ENCODE measurements around the gene SLC25A42.

SLC25A42 gene

DNA sequence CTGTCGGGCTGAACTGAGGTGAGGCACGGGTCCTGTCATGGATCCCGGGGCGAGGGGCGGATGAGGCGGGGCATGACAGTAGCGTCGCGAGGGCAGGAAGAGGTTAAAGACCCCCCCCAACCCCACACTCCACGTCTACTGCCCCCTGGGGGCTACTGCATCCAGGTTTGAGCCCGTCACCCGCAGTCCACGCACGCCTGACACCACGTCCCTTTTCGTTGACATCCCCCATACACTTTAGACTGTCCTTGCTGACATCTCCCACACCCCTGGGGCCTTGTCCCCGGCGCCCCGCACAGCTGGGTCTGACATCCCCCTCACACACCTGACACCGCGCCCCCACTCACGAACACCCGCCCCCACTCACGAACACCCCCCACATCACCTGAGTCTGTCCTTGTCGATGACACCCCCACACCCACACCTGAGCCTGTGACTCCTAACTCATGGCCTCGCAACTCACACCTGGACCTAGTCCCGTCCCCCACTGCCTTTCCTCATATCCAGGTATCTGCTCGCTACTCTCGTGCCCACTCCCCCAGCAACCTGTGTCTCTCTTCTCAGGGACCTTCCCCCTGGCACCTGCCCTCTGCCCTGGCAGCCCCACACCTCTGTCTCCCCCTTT lies 416 bp downstream of the SLC25A42 start:
- DNase-seq (ENCODE audit: low read depth, low spot score), result peak; percentile 61
- peak overlapping the region; percentile 82 for H3K4me3 ChIP-seq (ENCODE audit: low read length)

GRCh38 chr19:19064811-19065745 lies 1.3 kb downstream of the SLC25A42 start:
- DNase-seq (ENCODE audit: low read depth, low spot score), result peak; percentile 42
- peak overlapping the region; percentile 82 for H3K4me3 ChIP-seq (ENCODE audit: low read length)

GRCh38 chr19:19067276-19068072 lies 3.7 kb downstream of the SLC25A42 start:
- no peak for DNase-seq (ENCODE audit: low read depth, low spot score)
- no peak overlapping the region for H3K4me3 ChIP-seq (ENCODE audit: low read length)

GRCh38 chr19:19068659-19069654 lies 5.2 kb downstream of the SLC25A42 start:
- no peak for DNase-seq (ENCODE audit: low read depth, low spot score)
- no peak overlapping the region for H3K4me3 ChIP-seq (ENCODE audit: low read length)

GRCh38 chr19:19071897-19072296 lies 8.1 kb downstream of the SLC25A42 start:
- H3K4me3 ChIP-seq (ENCODE audit: low read length), result no peak overlapping the region
- DNase-seq (ENCODE audit: low read depth, low spot score), result no peak

- DNase-seq (ENCODE audit: low read depth, low spot score), result peak; percentile 35
- peak overlapping the region; percentile 5; the same call in 1 of the 2 replicates for H3K4me3 ChIP-seq (ENCODE audit: low read length)
These were observed 10.5 kb downstream of the SLC25A42 start for GRCh38 chr19:19074196-19074882.

- no peak overlapping the region for H3K4me3 ChIP-seq (ENCODE audit: low read length)
- no peak for DNase-seq (ENCODE audit: low read depth, low spot score)
These were observed 11.3 kb downstream of the SLC25A42 start for GRCh38 chr19:19075126-19075525.

DNA sequence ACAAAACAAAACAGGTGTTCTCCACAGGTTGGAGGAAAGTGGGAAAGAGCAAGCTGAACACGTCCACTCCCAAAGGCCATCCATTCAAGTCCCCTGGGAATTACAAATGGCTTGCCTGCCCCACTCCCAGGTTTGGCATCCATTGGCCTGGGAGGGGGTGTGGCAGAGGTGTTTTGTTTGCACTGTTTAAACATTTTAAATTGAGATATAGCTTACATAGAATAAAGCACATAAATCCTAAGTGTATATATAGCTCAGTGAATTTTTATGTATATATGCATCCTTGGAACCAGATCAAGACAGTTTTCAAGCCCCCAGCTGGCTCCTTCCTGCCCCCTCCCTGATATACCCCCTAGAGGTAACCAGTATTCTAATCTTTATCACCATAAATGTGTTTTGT lies 12.7 kb downstream of the SLC25A42 start:
- H3K4me3 ChIP-seq (ENCODE audit: low read length), result no peak overlapping the region

DNA sequence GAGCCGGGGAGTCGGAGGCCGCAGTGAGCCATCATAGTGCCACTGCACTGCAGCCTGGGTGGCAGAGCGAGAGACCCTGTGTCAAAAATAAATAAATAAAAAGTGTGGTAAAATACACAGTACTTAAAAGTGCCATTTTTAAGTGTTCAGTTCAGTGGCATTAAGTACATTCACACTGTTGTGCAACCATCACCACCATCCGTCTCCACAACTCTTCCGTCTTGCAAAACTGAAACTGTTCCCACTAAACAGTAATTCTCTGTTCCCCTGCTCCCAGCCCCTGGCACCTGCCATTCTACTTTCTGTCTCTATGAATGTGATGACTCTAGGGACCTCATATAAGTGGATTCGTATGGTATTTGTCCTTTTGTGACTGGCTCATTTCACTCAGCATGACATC lies 13.3 kb downstream of the SLC25A42 start:
- no peak overlapping the region for H3K4me3 ChIP-seq (ENCODE audit: low read length)
- no peak for DNase-seq (ENCODE audit: low read depth, low spot score)

More for the DNA sequence above, 12.7 kb downstream of the SLC25A42 start:
- DNase-seq (ENCODE audit: low read depth, low spot score), result no peak

DNA sequence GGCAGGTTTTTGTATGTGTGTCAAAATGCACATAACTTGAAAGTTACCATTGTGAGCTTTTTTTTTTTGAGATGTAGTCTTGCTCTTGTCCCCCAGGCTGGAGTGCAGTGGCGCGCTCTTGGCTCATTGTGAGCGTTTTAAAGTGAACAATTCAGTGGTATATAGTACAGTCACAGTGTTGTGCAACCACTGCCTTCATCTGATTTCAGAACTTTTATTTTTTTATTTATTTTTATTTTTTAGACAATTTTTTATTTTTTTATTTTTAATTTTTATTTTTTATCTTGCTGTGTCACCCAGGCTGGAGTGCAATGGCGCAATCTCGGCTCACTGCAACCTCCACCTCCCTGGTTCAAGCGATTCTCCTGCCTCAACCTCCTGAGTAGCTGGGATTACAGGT lies 15.0 kb downstream of the SLC25A42 start:
- no peak for DNase-seq (ENCODE audit: low read depth, low spot score)
- no peak overlapping the region for H3K4me3 ChIP-seq (ENCODE audit: low read length)

GRCh38 chr19:19079571-19079970 lies 15.8 kb downstream of the SLC25A42 start:
- no peak overlapping the region for H3K4me3 ChIP-seq (ENCODE audit: low read length)
- DNase-seq (ENCODE audit: low read depth, low spot score), result no peak

DNA sequence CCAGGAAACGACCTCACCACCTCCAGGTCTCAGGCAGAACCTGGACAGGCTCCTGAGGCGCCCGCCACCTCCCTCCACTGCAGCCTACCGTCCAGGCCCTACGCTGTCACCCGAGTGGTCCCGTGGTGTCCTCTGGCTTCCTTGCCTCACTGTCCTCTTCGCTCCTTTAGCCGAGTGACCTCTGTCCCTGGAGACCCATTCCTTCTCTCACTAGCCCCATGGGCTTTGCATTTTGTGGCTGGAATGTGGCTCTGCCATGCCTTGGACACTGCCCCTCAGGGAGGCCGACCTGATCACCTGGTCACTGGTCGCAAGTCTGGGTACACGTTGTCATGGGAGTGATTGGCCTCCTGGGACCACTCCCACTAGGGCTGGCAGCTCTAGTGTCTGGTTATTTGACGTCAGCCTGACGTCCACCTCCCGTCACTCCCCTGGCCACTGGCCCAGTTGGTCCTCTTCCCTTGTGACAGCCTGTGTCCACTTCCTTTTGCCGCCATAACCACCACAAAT lies 17.9 kb downstream of the SLC25A42 start:
- H3K4me3 ChIP-seq (ENCODE audit: low read length), result no peak overlapping the region
- DNase-seq (ENCODE audit: low read depth, low spot score), result no peak

GRCh38 chr19:19083413-19084178 lies 19.8 kb downstream of the SLC25A42 start:
- DNase-seq (ENCODE audit: low read depth, low spot score), result no peak
- H3K4me3 ChIP-seq (ENCODE audit: low read length), result no peak overlapping the region

GRCh38 chr19:19087676-19088075 lies 23.9 kb downstream of the SLC25A42 start:
- H3K4me3 ChIP-seq (ENCODE audit: low read length), result no peak overlapping the region
- DNase-seq (ENCODE audit: low read depth, low spot score), result no peak

DNA sequence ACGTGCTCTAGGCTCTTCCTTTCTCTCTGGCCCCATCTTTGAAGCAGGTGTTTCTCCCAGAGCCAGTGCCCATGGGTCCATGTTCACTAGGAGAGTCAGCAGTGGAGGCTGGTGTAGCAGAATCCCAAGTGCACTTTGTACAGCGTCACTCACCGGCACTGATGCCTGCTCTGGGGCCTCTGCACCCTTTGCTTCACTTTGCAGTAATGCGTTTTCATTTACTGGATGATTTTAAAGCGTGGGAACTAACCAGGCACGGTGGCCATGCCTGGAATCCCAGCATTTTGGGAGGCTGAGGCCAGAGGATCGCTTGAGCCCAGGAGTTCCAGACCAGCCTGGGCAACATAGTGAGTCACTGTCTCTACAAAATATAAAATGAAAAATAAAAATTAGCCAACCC lies 30.7 kb downstream of the SLC25A42 start:
- no peak overlapping the region for H3K4me3 ChIP-seq (ENCODE audit: low read length)
- DNase-seq (ENCODE audit: low read depth, low spot score), result no peak

DNA sequence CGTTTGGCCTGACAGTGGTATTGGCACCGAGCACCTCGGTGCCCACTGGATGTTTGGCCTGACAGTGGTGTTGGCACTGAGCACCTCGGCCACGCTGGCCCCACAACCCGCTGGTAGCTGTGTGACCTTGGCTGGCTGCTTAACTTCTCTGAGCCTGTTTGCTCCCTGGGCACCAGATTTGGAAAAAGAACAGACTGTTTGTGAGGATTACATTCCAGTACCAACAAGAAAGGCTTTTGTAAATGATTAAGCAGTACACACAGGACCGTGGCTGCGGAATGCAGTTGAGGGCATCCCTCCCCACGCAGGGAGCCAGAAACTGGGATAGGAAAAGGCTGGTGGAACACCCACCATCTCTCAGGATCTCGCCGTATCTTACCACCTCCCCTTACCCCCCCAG lies 31.9 kb downstream of the SLC25A42 start:
- no peak overlapping the region for H3K4me3 ChIP-seq (ENCODE audit: low read length)
- DNase-seq (ENCODE audit: low read depth, low spot score), result no peak
